ENCODE measurements around the gene CFAP299. TPM values are rescaled to one million over a fixed set of nuclear protein-coding genes. Genes with fewer than 3 reads are reported as not detected.

The CFAP299 gene
- total and polyA plus RNA-seq, 10 donors: 0.11 TPM; not detected in 9

- intact Hi-C loops (cut with DNase I; ENCODE audit: low total_unique reads): no loop called here
- TF ChIP-seq POLR2AphosphoS5 (IDR thresholded peaks at IDR 0.05): no peak
- TF ChIP-seq POLR2A (IDR thresholded peaks at IDR 0.05): no peak
- TF ChIP-seq CTCF (IDR thresholded peaks at IDR 0.05 in 8 of 11, conservative IDR thresholded peaks at IDR 0.05 in 3 of 11): no peak
- Histone ChIP-seq H3K36me3 (no peaks in the 10 kb centered on the region), H3K9me3 (peaks cover 0 to 22% (median 17%) of the 10 kb centered on the region in 8 donors), H3K4me1 (no peaks in the 10 kb centered on the region), H3K27me3 (replicated peaks in 1 of 7) (no peaks in the 10 kb centered on the region), H3K4me3 (no peak overlapping the region), H3K27ac (no peak overlapping the region)
- no peak for DNase-seq
Measured at GRCh38 chr4:80911458-80911857, 575.9 kb downstream of the CFAP299 start.

GRCh38 chr4:80912350-80912749, 576.8 kb downstream of the CFAP299 start:
- peak; percentile 54 for DNase-seq
- H3K4me1 ChIP-seq: no peaks in the 10 kb centered on the region
- no peaks in the 10 kb centered on the region for H3K36me3 ChIP-seq
- TF ChIP-seq POLR2AphosphoS5 (IDR thresholded peaks at IDR 0.05): no peak
- no peak for TF ChIP-seq CTCF (IDR thresholded peaks at IDR 0.05 in 8 of 11, conservative IDR thresholded peaks at IDR 0.05 in 3 of 11)
- 82 to 94% (median 94%) methylated on average over 4 to 7 of the region's 7 CpGs for WGBS, 5 donors
- H3K27ac ChIP-seq: no peak overlapping the region
- intact Hi-C loops (cut with DNase I; ENCODE audit: low total_unique reads): no loop called here
- H3K27me3 ChIP-seq (replicated peaks in 1 of 7): no peaks in the 10 kb centered on the region
- no peak overlapping the region for H3K4me3 ChIP-seq
- peaks cover 0 to 13% (median 8%) of the 10 kb centered on the region in 8 donors for H3K9me3 ChIP-seq

DNA sequence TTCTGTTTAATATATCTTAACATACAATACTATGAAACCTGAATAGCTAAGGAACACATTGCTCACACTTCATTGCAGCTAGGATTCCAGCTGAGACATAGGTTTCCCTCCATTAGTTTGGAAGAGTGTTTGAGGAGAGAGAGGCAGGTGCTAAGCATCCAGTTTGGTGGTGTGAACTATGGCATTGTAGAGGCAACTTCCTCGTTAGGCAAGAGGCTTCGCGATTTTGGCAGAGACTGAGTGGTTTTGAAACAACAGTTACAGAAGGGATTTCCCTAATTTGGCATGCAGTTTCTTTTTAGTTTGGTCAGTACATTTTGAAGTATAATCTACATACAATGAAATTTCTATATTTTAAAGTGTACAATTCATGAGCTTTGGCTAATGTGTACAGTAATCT, 577.9 kb downstream of the CFAP299 start:
- no peak for DNase-seq
- no peak for TF ChIP-seq CTCF (IDR thresholded peaks at IDR 0.05 in 8 of 11, conservative IDR thresholded peaks at IDR 0.05 in 3 of 11)
- TF ChIP-seq POLR2A (IDR thresholded peaks at IDR 0.05): no peak
- TF ChIP-seq POLR2AphosphoS5 (IDR thresholded peaks at IDR 0.05): no peak
- H3K36me3 ChIP-seq: no peaks in the 10 kb centered on the region
- H3K27me3 ChIP-seq (replicated peaks in 1 of 7): no peaks in the 10 kb centered on the region
- no peak overlapping the region for H3K4me3 ChIP-seq
- H3K9me3 ChIP-seq: peaks cover 0 to 4% (median 0%) of the 10 kb centered on the region in 8 donors
- no peak overlapping the region for H3K27ac ChIP-seq
- intact Hi-C loops (cut with DNase I; ENCODE audit: low total_unique reads): no loop called here
- 13 to 40% (median 25%) methylated on average over 3 of the region's 3 CpGs for WGBS, 5 donors
- no peaks in the 10 kb centered on the region for H3K4me1 ChIP-seq

DNA sequence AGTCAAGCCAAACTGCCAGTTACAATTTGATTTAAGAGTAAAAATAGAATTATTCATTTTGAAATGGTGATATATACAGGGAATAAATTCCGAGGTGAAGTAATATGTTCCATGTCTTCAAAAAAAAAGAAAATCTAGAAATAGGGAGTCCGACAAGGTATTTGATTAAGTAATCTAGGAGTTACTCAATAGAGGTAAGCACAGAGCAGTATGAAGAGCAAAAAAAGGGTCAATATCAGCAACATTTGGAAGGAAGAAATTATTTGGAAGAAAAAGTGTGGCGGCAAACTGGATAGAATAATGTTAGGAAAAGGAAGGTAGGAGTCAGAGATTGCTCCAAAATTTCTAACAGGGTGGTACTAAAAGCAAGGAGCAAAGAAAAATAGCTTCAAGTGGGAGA, 581.2 kb downstream of the CFAP299 start:
- H3K27ac ChIP-seq: no peak overlapping the region
- 88 to 99% (median 92%) methylated on average over 3 of the region's 3 CpGs for WGBS, 5 donors

More for the DNA sequence above, 581.2 kb downstream of the CFAP299 start:
- intact Hi-C loops (cut with DNase I; ENCODE audit: low total_unique reads): no loop called here
- no peaks in the 10 kb centered on the region for H3K9me3 ChIP-seq
- H3K36me3 ChIP-seq: no peaks in the 10 kb centered on the region
- no peak overlapping the region for H3K4me3 ChIP-seq
- DNase-seq: no peak
- H3K27me3 ChIP-seq (replicated peaks in 1 of 7): no peaks in the 10 kb centered on the region
- TF ChIP-seq CTCF (IDR thresholded peaks at IDR 0.05 in 8 of 11, conservative IDR thresholded peaks at IDR 0.05 in 3 of 11): no peak
- TF ChIP-seq POLR2A (IDR thresholded peaks at IDR 0.05): no peak
- no peak for TF ChIP-seq POLR2AphosphoS5 (IDR thresholded peaks at IDR 0.05)
- H3K4me1 ChIP-seq: no peaks in the 10 kb centered on the region
